ENCODE data around the gene IL1RAPL1.

DNA sequence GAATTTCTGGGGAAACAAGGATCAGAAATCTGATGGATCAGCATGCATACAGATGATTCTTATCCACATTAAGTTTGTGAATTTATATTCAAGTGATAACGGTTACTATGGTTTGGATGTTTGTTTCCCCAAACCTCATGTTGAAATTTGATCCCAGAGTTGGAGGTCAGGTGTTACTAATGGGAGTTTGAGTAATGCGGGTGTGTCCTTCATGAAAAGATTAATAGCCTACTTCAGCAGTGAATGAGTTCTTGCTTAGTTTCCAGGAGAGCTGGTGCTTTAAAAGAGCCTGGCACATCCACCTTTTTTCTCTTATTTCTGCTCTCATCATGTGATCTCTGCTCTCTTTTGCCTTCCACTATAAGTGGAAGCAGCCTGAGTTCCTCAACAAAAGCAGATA, 712.4 kb downstream of the IL1RAPL1 start:
- TF ChIP-seq CTCF (IDR thresholded peaks at IDR 0.05; ENCODE audit: borderline replicate concordance, extremely low read depth, low read length, poor library complexity, severe bottlenecking) (no peak), EZH2 (IDR thresholded peaks at IDR 0.05; ENCODE audit: borderline replicate concordance, low read depth, low read length, severe bottlenecking) (no peak)

Data from DND-41 (cell line).